ENCODE results near the gene ZNF556. TPM values are rescaled to one million over a fixed set of nuclear protein-coding genes. Genes with fewer than 3 reads are reported as not detected.

Gene ZNF556
- 1 to 10 TPM in 2 of 3 donors, under 1 TPM in 1; 0.76 to 1.3 (median 1.1) TPM for polyA plus RNA-seq (ENCODE audit: insufficient read length in 3 of 3)

DNA sequence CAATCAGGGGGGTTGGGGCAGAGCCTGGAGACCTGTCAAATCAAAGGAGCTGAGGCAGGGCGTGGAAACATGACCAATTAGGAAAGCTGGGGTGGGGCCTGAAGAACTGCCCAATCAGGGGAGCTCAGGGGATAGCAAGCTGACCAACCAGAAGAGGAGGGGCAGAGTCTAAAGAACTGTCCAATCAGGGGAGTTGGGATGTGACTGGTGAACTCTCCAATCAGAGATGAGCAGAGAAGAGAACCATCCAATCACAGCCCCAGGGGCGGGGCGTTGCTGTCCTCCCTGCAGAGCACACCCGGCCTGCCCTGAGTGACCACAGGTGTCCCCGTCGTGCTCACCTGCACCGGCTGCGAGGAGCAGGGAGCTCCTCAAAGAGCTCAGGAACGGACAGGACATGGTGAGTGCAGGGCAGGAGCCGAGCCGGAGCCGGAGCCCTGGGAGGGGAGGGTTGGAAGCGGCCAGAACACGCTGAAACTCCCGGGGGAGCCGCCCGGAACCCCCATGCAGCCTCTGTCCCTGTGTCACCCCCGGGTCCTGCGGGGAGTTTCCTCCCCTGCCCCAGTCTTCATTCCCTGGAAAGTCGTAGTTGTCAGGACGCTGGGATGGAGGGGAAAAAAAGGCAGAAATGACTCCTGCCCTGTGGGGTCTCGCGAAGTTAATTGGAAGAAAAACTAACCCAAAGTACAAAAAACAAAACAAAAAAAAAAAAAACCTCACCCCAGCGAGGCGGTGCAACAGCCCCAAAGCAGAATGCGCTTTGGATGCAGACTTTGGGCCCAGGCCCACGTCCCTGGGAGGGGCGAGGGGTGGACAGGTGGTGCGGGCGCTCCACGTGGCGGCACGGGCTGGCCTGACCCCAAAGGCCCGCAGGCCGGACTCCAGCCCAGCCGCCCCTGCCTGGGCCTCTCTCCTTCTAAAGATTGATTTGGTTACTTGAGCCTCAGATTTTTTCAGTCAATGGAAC is at the start of gene ZNF556:
Gene ZNF556 (plus strand): TSS at position 311 of the 967 bp plus-strand sequence. CDS start 87 bp downstream, at position 398.
- no peak for DNase-seq (ENCODE audit: low read depth in 3 of 3, low spot score in 2 of 3)

DNA sequence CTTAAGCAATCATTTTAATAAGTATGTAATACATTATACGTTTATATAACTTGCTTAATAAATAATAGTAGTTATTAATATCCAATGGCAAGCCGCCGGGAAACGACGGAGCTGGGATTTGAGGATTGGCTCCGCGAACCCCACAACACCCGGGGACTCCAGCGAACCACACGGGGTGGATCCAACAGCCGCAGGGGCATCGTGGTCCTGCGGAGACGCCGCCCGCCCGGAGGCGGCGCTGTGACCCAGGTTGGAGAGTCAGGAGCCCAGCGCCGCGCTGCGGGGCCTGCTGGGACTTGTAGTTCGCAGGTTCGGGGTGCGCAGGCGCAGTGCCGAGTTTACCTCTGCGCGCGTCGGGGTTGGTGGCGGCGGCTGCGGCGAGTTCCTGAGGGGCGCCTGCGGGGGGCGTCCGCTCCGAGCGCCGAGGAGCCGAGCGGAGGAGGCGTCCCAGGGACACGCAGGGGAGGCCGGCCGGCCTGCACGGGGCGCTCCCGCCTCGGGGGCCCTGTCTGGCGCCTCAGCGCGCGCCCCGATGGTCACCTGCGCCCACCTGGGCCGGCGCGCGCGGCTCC is 47.5 kb upstream of the ZNF556 start, which contains the start of gene ZNF554:
Gene ZNF554 (plus strand): TSS at position 329 of the 572 bp plus-strand sequence. CDS start 204 bp downstream, at position 533.
- peak; percentile 86 to 92 (median 92) for DNase-seq (ENCODE audit: low read depth in 3 of 3, low spot score in 2 of 3)

GRCh38 chr19:2820112-2820702 is 46.9 kb upstream of the ZNF556 start:
- DNase-seq (ENCODE audit: low read depth in 3 of 3, low spot score in 2 of 3): no peak

- no peak for DNase-seq (ENCODE audit: low read depth in 3 of 3, low spot score in 2 of 3)
Measured at GRCh38 chr19:2822846-2823245, 44.3 kb upstream of the ZNF556 start.

- no peak for DNase-seq (ENCODE audit: low read depth in 3 of 3, low spot score in 2 of 3)
Measured at GRCh38 chr19:2823646-2824045, 43.5 kb upstream of the ZNF556 start.

- DNase-seq (ENCODE audit: low read depth in 3 of 3, low spot score in 2 of 3): no peak
Measured at GRCh38 chr19:2824129-2824528, 43.0 kb upstream of the ZNF556 start.

DNA sequence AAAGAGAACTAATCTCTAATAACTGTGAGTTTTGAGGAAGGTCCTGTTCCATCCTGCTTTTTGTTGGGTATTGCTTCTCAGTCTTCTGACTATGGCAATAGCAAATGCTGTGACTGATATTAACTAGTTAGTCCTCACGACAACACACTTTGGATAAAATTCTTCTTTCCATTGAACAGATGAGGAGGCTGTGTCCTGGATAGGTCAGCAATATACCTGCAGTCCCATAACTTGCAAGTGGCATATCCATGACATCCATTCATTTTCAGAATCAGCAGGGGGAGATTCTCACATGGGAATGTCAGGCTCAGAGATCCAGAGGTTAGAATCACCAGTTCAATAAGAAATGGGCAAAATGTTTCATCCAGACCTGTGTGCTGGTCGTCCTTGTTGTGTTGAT is 40.1 kb upstream of the ZNF556 start:
- DNase-seq (ENCODE audit: low read depth in 3 of 3, low spot score in 2 of 3): no peak

DNA sequence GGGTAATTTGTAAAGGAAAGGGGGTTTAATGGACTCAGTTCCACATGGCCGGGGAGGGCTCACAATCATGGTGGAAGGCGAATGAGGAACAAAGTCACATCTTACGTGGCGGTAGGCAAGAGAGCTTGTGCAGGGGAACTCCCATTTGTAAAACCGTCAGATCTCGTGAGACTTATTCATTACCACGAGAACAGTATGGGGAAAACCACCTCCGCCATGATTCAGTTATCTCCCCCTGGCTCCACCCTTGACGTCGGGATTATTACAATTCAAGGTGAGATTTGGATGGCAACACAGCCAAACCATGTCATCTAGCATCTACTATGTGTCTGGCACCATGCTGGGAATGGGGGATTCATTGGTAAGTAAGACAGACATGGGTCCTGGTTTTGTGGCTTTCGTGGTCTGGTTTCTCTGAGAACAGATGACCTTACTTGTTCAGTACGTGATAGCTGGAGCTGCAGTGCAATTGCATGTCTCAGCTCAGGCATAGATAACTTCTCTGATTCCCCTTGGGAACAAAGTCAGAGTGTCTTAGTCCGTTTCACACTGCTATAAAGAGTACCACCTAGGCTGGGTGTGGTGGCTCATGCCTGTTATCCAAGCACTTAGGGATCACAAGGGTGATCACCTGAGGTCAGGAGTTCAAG is 39.2 kb upstream of the ZNF556 start:
- no peak for DNase-seq (ENCODE audit: low read depth in 3 of 3, low spot score in 2 of 3)

DNA sequence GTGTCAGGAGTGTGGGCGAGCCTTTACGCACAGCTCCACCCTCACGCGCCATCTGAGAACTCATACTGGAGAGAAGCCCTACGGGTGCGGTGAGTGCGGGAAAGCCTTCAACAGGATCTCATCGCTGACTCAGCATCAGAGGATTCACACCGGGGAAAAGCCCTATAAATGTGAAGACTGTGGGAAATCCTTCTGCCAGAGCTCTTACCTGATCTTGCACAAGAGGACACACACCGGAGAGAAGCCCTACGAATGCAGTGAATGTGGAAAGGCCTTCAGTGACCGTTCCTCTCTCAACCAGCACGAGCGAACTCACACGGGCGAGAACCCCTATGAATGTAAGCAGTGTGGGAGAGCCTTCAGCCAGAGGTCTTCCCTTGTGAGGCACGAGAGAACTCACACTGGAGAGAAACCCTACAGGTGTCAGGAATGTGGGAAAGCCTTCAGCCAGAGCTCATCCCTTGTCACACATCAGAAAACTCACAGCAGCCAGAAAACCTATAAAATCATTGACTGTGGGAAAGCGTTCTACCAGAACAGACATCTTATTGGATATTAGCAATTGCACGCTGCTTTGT is 32.8 kb upstream of the ZNF556 start:
- no peak for DNase-seq (ENCODE audit: low read depth in 3 of 3, low spot score in 2 of 3)

DNA sequence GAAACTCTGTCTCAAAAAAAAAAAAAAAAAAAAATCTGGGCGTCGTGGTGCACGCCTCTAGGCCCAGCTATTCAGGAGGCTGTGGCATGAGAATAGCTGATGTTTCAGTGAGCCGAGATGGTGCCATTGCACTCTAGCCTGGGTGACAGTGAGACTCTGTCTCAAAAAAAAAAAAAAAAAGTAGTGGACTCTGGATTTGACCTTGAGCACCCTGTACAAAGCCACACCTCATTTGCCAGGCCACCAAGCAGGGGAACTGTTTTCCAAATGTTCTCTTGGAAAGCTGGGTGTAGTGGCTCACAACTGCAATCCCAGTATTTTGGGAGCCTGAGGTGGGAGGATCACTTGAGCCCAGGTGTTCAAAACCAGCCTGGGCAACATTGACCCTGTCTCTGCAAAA is 29.7 kb upstream of the ZNF556 start:
- no peak for DNase-seq (ENCODE audit: low read depth in 3 of 3, low spot score in 2 of 3)

GRCh38 chr19:2840794-2841791 is 26.0 kb upstream of the ZNF556 start, which contains the start of gene ZNF555:
TSS of gene ZNF555 (plus strand) at chr19:2841475. CDS start at chr19:2841573, 98 bp downstream.
- DNase-seq (ENCODE audit: low read depth in 3 of 3, low spot score in 2 of 3): peak; percentile 97 to 99 (median 99)

GRCh38 chr19:2841855-2842574 is 25.1 kb upstream of the ZNF556 start:
- no peak for DNase-seq (ENCODE audit: low read depth in 3 of 3, low spot score in 2 of 3)

- DNase-seq (ENCODE audit: low read depth in 3 of 3, low spot score in 2 of 3): no peak
Measured at GRCh38 chr19:2845107-2845506, 22.0 kb upstream of the ZNF556 start.

GRCh38 chr19:2846180-2846894 is 20.8 kb upstream of the ZNF556 start:
- DNase-seq (ENCODE audit: low read depth in 3 of 3, low spot score in 2 of 3): no peak

DNA sequence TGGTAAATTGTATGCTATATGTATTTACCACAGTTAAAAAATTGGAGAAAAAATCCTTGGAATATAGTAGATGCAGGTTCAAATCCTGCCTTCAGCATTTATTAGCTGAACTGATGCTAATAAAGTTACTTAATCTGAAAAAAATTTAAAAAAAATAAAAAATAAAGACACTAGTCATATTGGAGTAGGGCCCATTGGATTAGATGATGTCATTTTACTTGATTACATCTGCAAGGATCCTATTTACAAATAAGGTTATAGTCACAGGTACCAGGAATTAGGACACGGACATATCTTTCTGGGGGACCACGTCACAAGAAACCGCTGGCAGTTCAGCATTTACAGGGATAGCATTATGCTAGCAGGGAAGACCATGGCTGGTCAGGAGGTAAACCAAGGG is 19.6 kb upstream of the ZNF556 start:
- DNase-seq (ENCODE audit: low read depth in 3 of 3, low spot score in 2 of 3): no peak

- DNase-seq (ENCODE audit: low read depth in 3 of 3, low spot score in 2 of 3): no peak
Measured at GRCh38 chr19:2848616-2849015, 18.5 kb upstream of the ZNF556 start.

- no peak for DNase-seq (ENCODE audit: low read depth in 3 of 3, low spot score in 2 of 3)
Measured at GRCh38 chr19:2850256-2850925, 16.7 kb upstream of the ZNF556 start.

Measured in right renal cortex interstitium (tissue), 3 donors.